A673 (cell line): ENCODE measurements around the gene KCNJ10.

ENCODE experiments used
- CTCF ChIP-seq: fragments of 300-800, 200-600 bp; sonication (generic); conservative IDR thresholded peaks from 2 replicates; pipeline ENCODE4 v1.5.1; 2017; ENCODE audit warnings: low read depth, mild to moderate bottlenecking, antibody characterized with exemption, low read length, moderate library complexity, mixed read lengths
- EZH2 ChIP-seq: fragments of 200-600 bp; sonication (generic); IDR thresholded peaks from 2 replicates; pipeline ENCODE4 v1.6.1; 2017; ENCODE audit warnings: borderline replicate concordance, low read depth, mild to moderate bottlenecking, mixed read lengths, antibody characterized with exemption, low read length; ENCODE audit not compliant: poor library complexity, severe bottlenecking

DNA sequence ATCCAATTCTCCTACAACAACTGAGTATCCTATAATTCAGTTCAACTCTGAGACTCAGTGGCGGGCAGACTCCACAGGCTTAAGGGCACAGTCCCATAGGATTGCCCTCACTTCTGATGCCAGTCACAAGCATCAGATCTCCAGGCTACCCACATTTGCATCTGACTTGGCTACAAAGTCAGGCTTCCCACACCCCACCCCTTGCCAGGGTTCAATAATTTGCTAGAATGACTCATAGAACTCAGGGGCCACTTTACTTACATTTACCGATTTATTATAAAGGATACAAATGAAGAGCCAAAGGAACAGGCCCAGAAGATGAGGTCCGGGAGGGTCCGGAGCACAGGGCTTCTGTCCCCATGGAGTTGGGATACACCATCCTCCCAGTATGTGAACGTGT, 80.0 kb downstream of the KCNJ10 start:
- TF ChIP-seq CTCF: no peak
- no peak for TF ChIP-seq EZH2
